DMS53 treated with DMSO at 0.1 percent for 48 hours (cell line): ENCODE data around the gene PIK3CD.
"Not testable (repeated sequence)": the region's sequence is repeated elsewhere in the genome, so short reads cannot be mapped to it uniquely, and the experiment has no call there.

Experiments
- DNase-seq: peaks from one replicate; lab custom pipeline; 2025; ENCODE audit not compliant: unreplicated experiment; lab: John Stamatoyannopoulos, UW

Gene PIK3CD

GRCh38 chr1:9687874-9688582 lies 36.5 kb downstream of the PIK3CD start:
- DNase-seq, result peak; percentile 47

GRCh38 chr1:9688599-9688998 lies 37.1 kb downstream of the PIK3CD start:
- peak; percentile 44 for DNase-seq

GRCh38 chr1:9689011-9689706 lies 37.6 kb downstream of the PIK3CD start:
- peak; percentile 76 for DNase-seq

- no peak for DNase-seq
These were observed 38.4 kb downstream of the PIK3CD start for GRCh38 chr1:9689971-9690381.

- DNase-seq, result no peak
These were observed 39.0 kb downstream of the PIK3CD start for GRCh38 chr1:9690440-9691107.

GRCh38 chr1:9691108-9691445 lies 39.5 kb downstream of the PIK3CD start:
- DNase-seq, result no peak

GRCh38 chr1:9691691-9692090 lies 40.2 kb downstream of the PIK3CD start:
- DNase-seq, result no peak

- DNase-seq, result no peak
These were observed 45.3 kb downstream of the PIK3CD start for GRCh38 chr1:9696793-9697192.

- no peak for DNase-seq
These were observed 47.8 kb downstream of the PIK3CD start for GRCh38 chr1:9699361-9699760.

- DNase-seq, result no peak
These were observed 48.8 kb downstream of the PIK3CD start for GRCh38 chr1:9700340-9700739.

GRCh38 chr1:9701665-9702064 lies 50.1 kb downstream of the PIK3CD start:
- no peak for DNase-seq

- no peak for DNase-seq
These were observed 51.6 kb downstream of the PIK3CD start for GRCh38 chr1:9703165-9703509.

- no peak for DNase-seq
These were observed 52.1 kb downstream of the PIK3CD start for GRCh38 chr1:9703681-9704080.

- DNase-seq, result no peak
These were observed 54.0 kb downstream of the PIK3CD start for GRCh38 chr1:9705337-9706093.

GRCh38 chr1:9706178-9706577 lies 54.6 kb downstream of the PIK3CD start:
- DNase-seq, result no peak

GRCh38 chr1:9710037-9710436 lies 58.5 kb downstream of the PIK3CD start:
- DNase-seq, result no peak

- DNase-seq, result no peak
These were observed 60.0 kb downstream of the PIK3CD start for GRCh38 chr1:9711466-9712020.

- not testable (repeated sequence) for DNase-seq
These were observed 61.2 kb downstream of the PIK3CD start for GRCh38 chr1:9712767-9713166.

- DNase-seq, result no peak
These were observed 62.8 kb downstream of the PIK3CD start for GRCh38 chr1:9714257-9714718.

- no peak for DNase-seq
These were observed 64.2 kb downstream of the PIK3CD start for GRCh38 chr1:9715536-9716226.
